Measurements from ENCODE around the gene ADPRH. TPM values are rescaled to one million over a fixed set of nuclear protein-coding genes. Genes with fewer than 3 reads are reported as not detected.

ADPRH gene
- total and polyA plus RNA-seq, 10 of the 15 experiments (the other 5 are each of a cell fraction or from before 2014, with no cell fraction given) = 2.3 to 32.6 (median 19.0) TPM

- no peak for ATAC-seq
- intact Hi-C loops (cut with micrococcal nuclease; ENCODE audit: unreplicated experiment) = no loop called here
- Histone ChIP-seq H3K79me2 (ENCODE audit: control insufficient read depth, insufficient read depth, low read length) (no peaks in the 10 kb centered on the region), H3K9me3 (replicated peaks; ENCODE audit: control insufficient read depth, insufficient read depth, low read length) (peaks cover 2% of the 10 kb centered on the region; the same call in 1 of the 3 replicates), H3K4me2 (ENCODE audit: control insufficient read depth, insufficient read depth) (no peak overlapping the region), H2AFZ (ENCODE audit: control insufficient read depth, low read depth, low read length) (no peak overlapping the region), H3K36me3 (ENCODE audit: control insufficient read depth in 2 of 2, insufficient read depth in 2 of 2, low read length in 1 of 2) (no peaks in the 10 kb centered on the region; a peak in 1 of 4 replicates), H3K4me1 (ENCODE audit: control insufficient read depth, insufficient read depth, low read length) (peaks cover 49% of the 10 kb centered on the region), H3K9ac (ENCODE audit: control insufficient read depth, insufficient read depth, low read length) (no peak overlapping the region), H3K27me3 (replicated peaks in 1 of 2; ENCODE audit: control insufficient read depth in 2 of 2, insufficient read depth in 2 of 2, low read length in 1 of 2) (no peaks in the 10 kb centered on the region), H3K27ac (ENCODE audit: control insufficient read depth, insufficient read depth) (no peak overlapping the region), H4K20me1 (ENCODE audit: control insufficient read depth, insufficient read depth) (no peaks in the 10 kb centered on the region), H3K4me3 (no peak overlapping the region)
- WGBS (ENCODE audit: insufficient coverage, insufficient replicate concordance, low lambda C conversion rate, missing lambda C conversion rate) = 95% methylated on average over 1 of the region's 1 CpG
- in situ Hi-C loops (cut with MboI) = no loop called here
- ChIA-PET POLR2A (interaction anchor here (1.1 to 6.1 kb wide), 4 partner anchors 11 to 64 kb away, joined by 4 to 103 read pairs (median 22); partner anchors contain the start of gene PLA1A), SMC1A (ENCODE audit: uncharacterized antibody, unreplicated experiment) (interaction anchor here (1.2 to 9.4 kb wide), 11 partner anchors 11 to 76 kb away, joined by 3 to 128 read pairs (median 9); partner anchors contain the start of gene COX17), CTCF (interaction anchor here (0.6 to 3.5 kb wide), 6 partner anchors 22 to 131 kb away, joined by 3 to 42 read pairs (median 16); partner anchors contain the start of gene CD80), RAD21 (ENCODE audit: unreplicated experiment) (interaction anchor here (1.0 to 7.8 kb wide), 8 partner anchors 10 to 55 kb away, joined by 3 to 103 read pairs (median 9); no protein-coding TSS in a partner anchor)
- DNase-seq (ENCODE audit: low read depth, low spot score) = no peak
- no peak for FAIRE-seq
- no TSS peak for BruUV-seq (replicated peaks)
- TF ChIP-seq USF1 (IDR thresholded peaks at IDR 0.05; ENCODE audit: borderline replicate concordance, extremely low read length, insufficient read depth, low read depth, low read length) (no peak), RELB (IDR thresholded peaks at IDR 0.05; ENCODE audit: low read depth) (no peak), CREB1 (IDR thresholded peaks at IDR 0.05; ENCODE audit: low read depth) (no peak), BRCA1 (IDR thresholded peaks at IDR 0.05; ENCODE audit: low read depth, low read length) (no peak), RCOR1 (conservative IDR thresholded peaks at IDR 0.05; ENCODE audit: low read depth, low read length) (no peak), MLLT1 (IDR thresholded peaks at IDR 0.05) (no peak), SPI1 (IDR thresholded peaks at IDR 0.05; ENCODE audit: borderline replicate concordance, insufficient read depth, low read depth, low read length) (no peak), POLR2AphosphoS5 (IDR thresholded peaks at IDR 0.05; ENCODE audit: low read length) (no peak), SIN3A (IDR thresholded peaks at IDR 0.05; ENCODE audit: low read depth, low read length) (no peak), E2F8 (IDR thresholded peaks at IDR 0.05; ENCODE audit: low read depth, partially characterized antibody) (no peak), SMAD1 (IDR thresholded peaks at IDR 0.05; ENCODE audit: low read depth, partially characterized antibody) (no peak), ZZZ3 (IDR thresholded peaks at IDR 0.05; ENCODE audit: control insufficient read depth, insufficient read length, low read depth) (no peak), EGR1 (IDR thresholded peaks at IDR 0.05; ENCODE audit: borderline replicate concordance in 1 of 2, low read depth in 2 of 2, low read length in 2 of 2) (no peak), ZNF207 (IDR thresholded peaks at IDR 0.05; ENCODE audit: borderline replicate concordance) (no peak), IKZF2 (IDR thresholded peaks at IDR 0.05) (no peak), RAD51 (IDR thresholded peaks at IDR 0.05) (no peak)
Measured at GRCh38 chr3:119626196-119626595, 46.9 kb downstream of the ADPRH start.
